Stimulated activated CD4-positive, alpha-beta T cell treated with anti-CD3 and anti-CD28 coated beads, Interleukin-1b, Interleukin-23, amount 100 ng/mL, for 48 hours (primary cell): ENCODE measurements around the gene SPDL1.

ENCODE experiments used
- DNase-seq: peaks from one replicate; pipeline ENCODE4 v3.0.0-alpha.2; 2020

SPDL1 gene, protein sequence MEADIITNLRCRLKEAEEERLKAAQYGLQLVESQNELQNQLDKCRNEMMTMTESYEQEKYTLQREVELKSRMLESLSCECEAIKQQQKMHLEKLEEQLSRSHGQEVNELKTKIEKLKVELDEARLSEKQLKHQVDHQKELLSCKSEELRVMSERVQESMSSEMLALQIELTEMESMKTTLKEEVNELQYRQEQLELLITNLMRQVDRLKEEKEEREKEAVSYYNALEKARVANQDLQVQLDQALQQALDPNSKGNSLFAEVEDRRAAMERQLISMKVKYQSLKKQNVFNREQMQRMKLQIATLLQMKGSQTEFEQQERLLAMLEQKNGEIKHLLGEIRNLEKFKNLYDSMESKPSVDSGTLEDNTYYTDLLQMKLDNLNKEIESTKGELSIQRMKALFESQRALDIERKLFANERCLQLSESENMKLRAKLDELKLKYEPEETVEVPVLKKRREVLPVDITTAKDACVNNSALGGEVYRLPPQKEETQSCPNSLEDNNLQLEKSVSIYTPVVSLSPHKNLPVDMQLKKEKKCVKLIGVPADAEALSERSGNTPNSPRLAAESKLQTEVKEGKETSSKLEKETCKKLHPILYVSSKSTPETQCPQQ

DNA sequence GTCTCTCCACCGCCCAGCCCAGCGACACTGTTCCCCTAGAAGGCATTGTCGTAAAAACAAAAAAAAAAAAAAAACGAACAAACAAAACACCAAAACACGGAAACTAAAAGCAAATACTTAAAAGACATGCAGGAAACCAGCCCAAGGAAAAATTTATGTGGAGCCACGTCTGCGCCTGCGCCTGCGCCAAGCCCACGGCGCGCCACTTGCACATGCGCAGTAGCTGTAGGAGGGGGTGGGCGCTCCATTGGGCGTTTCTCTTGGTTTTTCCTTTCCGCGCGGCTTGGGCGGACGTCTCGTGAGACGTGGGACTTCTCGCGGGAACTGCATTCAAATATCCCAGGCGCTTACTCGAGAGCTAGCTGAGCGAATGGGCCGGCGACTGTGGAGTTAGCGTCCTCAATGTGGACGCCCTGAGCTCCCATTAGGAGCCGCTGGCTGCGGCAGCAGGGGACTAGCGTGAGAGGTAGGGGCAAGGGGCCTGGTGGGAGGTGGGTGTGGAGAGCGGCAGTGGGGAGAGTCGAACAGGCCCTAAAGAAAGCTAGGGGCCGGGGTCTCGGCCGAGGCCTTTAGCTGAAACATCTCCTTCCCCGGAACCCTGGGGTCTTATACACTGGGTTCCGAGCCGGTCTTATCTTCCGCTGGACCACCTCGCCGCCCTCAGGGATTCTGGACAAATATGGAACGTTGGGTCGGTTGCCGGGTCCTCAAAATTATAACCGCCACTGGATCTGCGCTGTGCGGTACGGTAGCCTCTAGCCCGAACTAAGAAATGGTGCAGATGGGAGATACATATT is at the start of gene SPDL1:
TSS of gene SPDL1 (plus strand) at position 350 of the 797 bp plus-strand sequence. CDS start 4,644 bp downstream, outside the sequence.
- peak; percentile 95 for DNase-seq

DNA sequence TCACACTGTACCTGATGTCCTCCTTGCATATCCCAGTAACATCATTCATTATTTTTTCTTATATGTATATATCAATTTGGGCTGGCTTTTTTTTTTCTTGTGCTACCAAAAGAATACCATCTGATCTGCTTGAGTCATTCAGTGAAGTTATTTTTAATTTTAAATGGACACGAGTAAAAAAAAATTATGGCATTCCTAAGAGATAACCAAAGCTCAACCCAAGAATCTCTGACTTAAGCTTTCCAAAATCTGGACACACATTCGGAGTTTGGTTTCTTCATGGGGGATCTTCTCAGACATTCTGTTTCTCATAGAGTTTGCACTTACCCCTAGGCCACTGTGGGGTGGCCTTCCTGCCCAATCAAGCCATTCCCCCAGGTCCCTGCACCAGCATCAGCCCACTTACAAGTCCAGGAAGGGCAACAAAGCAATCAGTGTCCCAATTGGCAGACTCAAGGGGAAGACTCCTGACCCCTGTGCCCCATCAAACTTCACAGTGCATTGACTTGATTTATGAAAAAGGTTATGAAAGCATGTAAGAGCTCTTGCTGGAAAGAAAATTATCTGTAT is 49.2 kb upstream of the SPDL1 start:
- DNase-seq, result no peak

DNA sequence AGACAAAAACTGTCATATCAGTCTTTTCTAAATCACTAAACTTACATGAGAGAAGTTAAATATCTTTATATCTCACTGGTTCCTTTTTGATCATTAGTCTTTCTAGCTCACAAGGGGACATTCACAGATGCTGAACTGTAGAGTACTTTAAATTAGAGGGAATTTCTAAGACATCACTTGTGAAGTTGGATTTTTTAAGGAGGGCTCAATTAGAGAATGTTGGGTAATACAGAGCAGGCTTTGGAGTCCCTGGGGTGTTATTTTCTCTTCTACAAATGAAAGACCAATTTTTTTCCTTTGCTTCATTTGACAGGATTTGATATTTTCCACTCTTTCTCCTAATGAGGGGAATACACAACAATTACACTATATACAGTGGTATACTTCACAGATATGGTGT is 48.6 kb upstream of the SPDL1 start:
- no peak for DNase-seq

DNA sequence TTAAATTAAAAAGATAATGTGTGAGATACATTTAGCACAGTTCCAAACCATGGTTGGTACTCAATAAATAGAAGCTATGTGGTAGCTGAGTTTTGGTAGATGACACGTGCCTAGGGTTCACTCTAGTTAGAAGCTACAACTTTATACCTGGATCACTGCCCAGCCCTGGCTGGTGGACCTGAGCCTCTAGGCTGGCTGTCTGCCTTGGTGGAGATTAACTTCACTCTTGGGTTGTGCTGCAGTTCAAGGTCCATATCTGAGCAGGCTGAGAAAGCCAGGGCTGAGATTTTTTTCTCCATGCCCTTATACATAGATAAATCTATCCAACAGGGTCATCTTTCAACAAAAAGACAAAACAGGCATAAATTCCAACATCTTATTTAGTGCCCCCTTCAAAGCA is 44.6 kb upstream of the SPDL1 start:
- no peak for DNase-seq

DNA sequence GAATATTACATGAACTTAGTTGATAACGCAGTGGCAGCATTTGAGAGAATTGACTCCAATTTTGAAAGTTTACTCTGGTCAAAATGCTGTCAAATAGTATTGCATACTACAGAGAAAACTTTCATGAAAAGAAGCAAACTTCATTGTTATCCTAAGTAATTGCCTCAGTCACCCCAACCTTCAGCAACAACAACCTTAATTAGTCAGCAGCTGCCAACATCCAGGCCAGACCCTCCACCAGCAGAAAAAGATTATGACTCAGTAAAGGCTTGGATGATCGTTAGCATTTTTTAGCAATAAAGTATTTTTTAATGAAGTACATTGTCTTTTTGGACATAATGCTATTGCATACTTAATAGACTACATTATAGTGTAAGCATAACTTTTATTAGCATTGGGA is 40.8 kb upstream of the SPDL1 start:
- DNase-seq, result no peak

DNA sequence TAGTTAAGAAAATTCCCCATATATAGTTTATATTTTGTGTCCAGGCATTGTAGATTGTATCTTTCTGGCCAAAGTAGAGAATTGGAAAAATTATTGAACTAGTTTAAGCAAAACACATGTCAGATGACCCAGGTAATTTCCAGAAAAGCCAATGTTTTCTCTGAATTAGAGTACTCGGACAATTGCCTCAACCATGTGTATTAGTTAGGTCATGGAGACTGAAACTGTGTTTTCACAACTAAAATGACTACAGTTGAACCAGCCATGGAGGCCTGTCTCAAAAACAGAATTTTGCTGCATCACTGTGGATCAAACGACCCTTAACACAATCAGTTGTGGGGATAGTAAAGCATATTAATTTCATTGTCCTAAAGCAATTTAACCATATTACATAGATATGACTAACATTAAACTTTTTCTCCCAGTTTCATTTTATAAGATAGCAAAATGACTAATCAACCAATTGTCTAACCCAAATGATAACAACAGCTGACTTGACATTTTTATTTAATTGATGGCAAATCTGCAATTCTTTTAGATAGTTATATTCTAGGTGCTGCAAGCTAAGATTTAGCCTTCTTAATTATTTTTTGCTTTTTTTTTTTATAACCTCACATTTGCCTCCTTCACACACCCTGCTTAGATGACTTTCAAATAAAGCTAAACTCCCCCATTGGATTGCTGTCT is 39.2 kb upstream of the SPDL1 start:
- DNase-seq, result no peak

DNA sequence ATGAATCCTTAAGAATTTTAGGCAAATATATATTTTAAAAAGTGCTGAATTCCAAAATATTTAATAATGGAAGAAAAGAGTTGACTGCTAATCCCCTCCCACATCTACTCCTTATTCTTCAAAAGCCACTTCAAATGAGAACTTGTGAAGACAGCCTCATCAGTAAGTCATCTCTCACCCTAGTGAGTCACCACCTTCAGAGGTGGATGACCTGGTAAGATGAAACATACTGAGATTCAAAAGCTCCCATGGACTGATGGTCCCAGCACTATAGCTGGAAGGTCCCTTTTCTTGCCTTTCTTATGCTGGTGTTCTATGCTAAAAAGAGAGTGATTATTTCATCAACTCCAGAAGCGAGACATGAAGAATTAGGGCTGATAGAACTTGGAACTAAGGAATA is 37.8 kb upstream of the SPDL1 start:
- peak; percentile 16 for DNase-seq

DNA sequence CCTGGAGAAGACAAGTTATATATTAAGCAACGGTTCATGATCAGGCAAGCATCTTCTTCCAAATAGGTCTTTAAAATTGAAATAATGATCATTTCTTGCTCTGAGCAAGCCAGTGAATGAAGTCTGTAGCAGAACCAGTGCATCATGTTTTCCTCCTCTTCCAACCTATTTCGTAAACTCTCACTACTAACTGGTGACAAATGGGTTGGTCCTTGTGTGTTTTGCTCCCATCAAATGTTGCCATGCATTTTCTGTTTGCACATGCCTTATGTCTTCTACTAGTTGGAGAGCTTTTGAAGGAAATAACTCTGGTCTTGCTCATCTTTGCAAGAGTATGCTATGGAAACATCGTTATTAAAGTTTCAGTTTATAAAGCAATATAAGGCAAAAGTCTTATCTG is 37.2 kb upstream of the SPDL1 start:
- no peak for DNase-seq

DNA sequence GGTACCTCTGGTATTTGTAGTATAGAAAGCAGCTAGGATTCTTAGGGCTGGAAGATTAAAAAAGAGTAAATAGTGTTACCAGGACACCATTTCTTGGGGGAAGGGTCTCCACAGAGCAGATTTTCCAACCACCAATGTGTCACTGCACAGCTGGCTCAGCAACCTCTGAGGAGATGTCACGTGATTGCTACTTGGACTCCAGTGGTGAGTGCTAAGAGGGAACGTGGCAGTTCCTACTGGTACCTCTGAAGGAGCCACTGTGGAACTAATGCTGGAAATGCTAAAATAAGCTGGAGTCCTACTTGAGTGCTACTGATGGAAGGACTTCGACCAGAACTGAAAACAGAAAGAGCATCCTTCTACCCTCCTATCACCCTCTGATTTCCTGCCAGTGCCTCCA is 36.1 kb upstream of the SPDL1 start:
- no peak for DNase-seq

DNA sequence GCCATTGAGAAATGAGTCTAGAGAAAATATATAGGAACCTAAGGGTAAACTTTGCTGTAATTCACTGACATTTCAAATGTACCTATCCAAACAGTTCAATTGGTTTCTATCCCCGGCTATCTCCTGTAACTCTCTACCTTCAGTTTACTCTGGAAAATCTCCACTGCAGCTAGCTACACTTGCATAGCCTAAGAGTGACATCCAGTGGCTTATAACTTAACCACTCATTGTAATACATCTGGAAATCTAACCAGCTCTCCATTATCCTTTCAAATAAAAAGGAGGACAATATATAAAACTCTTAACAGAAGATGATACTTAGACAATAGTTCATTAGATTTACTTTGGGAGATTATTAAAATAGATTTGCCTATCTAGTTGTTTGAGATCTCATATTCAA is 35.3 kb upstream of the SPDL1 start:
- DNase-seq, result no peak

DNA sequence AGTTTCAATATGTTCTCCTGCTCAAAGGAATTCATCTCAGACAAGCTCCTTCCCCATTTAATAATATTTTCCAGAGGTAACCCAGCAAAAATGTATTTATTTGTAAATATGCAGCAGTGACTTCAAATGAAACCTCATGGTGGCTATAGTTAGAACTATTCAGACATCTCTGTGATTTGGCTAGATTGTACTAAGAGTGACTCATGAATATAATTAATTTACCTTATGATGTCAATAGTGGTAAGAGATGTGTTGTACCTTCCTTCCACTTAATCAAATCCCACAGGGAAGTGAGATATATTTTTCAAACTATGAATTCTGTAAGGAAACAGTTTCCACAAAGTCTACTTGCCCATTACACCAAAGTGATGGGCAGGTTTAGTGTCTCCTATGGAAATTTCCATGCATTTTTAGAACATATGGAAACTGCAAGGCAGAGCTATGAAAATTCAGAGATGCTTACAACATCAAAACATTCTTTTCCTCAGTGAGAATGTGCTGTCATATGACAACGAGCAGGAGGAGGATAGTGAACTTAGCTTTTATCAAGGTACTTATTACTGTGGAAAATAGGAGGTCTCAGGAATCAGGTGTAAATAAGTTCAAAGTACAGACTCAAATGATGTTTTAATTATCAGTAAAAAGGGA is 34.0 kb upstream of the SPDL1 start:
- no peak for DNase-seq

DNA sequence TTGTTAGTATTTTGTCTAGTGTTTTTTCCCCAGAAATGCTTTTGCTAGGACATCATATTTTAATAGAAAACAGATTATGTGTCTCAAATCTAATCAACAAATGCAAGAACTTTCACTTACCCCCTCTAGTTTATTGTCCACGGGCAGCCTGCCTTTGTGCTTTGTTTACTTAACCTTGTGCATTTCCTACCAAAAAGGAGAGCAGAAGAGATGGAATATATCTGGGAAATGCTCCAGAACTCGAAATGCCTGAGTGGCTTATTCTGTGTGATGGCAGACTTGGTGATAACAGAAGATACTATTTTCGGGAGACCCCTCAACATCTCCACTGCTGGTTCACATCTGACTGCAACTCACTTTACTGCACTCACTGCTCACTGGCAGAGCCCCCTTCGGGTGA is 33.3 kb upstream of the SPDL1 start:
- DNase-seq, result no peak

DNA sequence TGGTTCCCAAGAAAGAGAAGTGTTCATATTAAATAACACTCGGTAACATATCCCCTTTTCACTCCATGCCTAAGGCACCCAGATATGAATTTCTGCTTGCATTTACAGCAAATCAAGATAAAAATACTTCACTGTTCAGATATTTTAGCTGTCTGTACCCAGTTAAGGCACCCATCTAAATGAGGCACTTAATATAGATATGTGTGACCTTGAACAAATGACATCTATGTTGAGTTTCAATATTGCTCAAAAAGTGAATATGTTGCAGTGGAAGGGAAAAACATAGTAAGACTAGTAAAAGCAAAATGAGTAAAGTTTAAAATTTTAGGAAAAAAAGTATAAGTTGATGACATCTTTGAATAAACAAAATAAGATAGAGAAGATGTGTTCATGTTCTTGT is 32.4 kb upstream of the SPDL1 start:
- DNase-seq, result no peak

DNA sequence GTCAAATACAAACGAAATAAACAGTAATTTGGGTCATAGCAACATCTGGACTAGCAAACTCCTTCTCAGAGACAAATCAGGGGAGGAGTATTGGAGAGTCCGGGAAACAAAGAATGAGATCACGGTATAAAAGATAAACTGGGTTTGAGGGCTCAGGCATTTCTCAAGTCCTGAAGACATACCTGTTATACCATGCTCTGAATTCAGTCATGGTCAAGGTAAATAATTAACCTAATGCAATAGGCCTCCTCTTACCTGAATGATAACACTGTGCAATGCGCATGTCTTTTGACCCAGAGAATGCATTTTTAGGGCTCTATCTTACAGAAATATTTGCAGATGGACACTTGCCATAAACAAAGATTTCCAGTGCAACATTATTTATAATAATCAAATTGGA is 31.9 kb upstream of the SPDL1 start:
- DNase-seq, result no peak

DNA sequence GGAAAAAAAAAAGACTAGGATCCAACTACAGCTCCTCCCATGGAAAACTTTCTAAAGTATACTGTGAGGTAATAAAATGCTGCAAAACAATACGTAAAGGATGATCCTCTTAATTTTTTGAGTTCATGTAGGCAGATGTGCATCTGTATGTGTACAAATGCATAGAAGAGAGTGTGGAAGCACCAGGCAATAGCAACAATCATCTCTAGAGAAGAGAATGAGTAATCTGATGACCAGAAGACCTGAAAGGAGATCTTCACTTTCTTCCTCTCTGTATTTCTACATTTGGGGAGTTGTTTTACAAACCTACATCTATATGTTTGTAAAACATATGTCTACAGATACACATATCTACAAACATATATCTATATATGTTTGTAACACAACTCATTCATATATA is 29.3 kb upstream of the SPDL1 start:
- DNase-seq, result no peak

DNA sequence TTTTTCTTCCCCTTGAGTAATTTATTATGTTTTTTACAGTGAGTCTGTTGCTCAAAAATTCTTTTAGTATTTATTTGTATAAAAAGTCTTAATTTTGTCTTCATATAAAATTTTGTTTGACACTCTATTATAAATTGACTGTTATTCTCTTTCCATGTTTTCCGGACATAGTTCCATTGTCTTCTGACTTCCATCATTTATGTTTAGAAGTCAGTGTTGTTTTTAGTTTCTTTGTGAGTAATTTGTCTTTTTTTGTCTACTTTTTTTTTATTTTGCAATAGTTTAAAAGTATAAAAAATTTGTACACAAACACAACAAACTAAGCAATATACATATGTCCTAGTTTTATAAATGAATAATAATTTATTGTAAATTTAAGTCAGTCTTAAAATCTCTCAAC is 25.7 kb upstream of the SPDL1 start:
- DNase-seq, result no peak

DNA sequence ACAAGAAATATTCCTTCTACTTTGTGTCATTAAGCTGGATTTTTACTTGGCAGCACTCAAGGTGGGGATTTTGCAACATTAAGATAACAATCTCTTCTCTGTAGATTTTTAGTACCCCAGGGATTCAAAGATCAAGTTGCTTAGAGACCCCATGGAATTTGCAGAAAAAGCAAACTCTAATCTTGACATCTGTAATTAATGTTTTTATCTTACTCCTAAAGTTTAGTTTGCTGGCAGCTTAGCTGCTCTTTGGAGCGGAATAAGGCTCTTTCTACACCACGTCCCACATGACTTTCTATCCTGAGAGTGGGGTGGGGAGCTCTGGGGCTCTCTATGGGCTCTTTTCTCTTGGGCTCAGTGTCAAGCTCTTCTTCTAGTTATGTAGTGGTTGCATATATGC is 21.7 kb upstream of the SPDL1 start:
- no peak for DNase-seq

DNA sequence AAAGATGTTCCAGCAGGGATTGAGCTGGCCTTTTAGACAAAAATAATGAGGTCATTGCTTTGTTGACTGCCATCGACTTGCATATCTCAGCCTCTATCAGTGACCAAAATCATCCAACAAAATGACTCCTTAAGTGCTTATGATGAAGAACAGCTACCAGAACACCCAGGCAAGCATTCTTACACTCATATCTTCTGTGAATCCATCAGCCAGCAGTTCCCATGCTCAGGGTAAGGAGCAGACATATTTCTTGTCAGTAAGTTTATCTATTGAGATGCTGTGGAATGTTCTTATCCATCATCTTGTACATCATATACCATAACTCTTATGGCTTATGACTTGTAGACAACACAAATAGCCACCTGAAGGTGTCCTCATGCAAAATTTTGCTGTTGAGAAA is 20.2 kb upstream of the SPDL1 start:
- no peak for DNase-seq

DNA sequence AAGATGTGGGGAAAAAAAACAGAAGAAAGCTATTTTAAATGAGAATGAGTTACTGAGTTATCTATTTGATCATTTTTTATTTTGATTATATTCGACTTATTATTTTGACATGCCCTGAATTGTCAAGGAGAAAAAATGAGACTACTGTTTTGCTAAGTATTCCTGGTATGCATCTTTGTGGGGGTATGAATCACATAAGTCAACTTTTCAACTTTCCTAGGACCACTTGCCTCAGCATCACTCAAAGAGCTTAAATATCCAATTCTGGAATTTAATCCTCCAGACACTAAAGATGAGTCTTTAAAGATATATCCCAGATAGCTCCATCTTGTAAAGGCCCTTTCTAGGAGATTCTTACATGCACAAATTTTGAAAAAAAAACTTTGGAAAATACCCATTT is 17.4 kb upstream of the SPDL1 start:
- no peak for DNase-seq

DNA sequence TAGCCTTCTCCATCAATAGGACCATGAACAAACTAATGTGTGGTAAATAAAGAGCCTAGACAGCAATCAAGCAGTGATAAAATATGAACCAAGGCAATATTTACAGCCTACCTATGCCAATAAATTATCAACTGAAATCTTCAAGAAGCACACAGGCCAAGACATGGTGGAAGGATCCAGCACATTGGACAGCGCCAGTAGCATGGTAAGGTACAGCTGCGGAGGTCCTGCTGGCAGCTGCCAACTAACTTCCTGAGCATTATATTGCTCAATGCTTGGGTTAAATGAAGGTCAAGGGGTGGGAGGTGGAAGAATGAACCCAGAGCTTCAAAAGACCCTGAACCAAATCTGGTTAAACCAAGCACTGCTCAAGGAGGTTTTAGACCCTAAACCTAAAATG is 16.5 kb upstream of the SPDL1 start:
- no peak for DNase-seq

DNA sequence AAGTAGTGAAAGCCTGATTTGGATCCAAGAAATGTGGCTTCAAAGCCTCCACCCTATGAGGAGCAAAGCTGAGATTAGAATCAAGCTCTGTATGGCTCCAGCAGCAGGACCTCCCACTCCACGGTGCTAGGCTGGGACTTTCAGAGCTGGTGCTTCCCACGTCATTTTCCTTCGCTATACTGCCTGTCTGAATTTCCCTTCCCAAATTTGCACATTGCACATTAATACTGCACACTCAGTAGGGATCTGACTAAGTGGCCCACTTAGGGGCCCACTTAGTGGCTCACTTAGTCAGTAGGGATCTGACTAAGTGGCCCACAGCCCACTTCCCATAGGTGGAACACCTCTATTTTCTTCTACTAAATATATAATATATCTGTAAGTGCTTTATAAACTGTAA is 14.1 kb upstream of the SPDL1 start:
- DNase-seq, result no peak

DNA sequence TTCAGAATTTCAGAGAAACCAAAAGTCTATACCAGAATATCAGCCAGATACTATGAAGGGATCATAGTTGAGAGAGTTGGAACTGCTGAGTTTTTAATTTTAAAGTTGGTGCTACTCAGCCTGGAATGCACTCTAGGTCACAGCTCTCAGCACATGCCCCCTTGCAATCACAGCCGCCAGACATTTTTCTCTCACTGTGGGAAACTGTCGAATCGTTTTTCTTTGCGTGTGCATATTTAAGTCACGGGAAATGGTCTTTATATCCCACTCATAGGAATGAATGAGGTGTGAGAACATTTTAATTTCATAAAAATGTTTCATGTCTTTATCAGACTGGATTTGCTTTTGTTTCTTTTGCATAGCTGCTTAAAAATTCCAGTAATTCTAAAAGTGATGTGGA is 12.2 kb upstream of the SPDL1 start:
- DNase-seq, result no peak
